ENCODE results near the gene IL6ST.
"Not testable (repeated sequence)": the region's sequence is repeated elsewhere in the genome, so short reads cannot be mapped to it uniquely, and the experiment has no call there.

Gene IL6ST

DNA sequence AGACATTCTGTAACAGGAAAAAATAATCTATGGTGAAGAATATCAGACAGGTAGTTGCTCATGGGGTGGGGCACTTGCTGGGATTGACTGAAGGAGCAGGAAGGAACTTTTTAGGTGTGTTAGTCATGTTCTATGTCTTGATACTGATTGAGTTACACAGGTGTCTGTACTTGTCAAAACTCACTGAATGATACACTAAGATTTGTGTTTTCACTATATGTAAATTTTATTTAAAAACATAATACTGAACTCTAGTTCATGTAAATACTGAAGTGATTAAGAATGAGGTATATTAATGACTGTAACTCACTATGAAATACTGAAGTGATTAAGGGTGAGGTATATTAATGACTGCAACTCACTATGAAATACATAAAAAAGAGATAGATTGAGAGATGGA is 28.5 kb downstream of the IL6ST start:
- DNase-seq (ENCODE audit: low read depth in 2 of 2): no peak

DNA sequence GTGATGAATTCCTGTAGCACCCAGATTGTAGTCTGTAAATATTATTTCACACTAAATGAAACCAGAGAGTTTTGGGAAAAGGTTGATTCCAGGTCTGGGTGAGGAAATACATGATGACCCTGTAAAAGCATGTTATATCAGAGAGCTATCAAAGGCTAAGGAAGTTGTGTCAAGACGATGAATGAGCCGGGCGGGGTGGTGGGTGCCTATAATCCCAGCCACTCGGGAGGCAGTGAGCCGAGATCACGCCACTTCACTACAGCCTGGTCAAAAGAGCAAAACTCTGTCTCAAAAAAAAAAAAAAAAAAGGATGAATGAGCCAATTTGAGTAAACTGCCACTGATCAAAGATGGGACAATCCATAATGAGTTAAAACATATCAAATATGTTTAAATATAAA is 29.2 kb downstream of the IL6ST start:
- DNase-seq (ENCODE audit: low read depth in 2 of 2): no peak

GRCh38 chr5:55960779-55961178 is 34.0 kb downstream of the IL6ST start:
- DNase-seq (ENCODE audit: low read depth in 2 of 2): no peak

DNA sequence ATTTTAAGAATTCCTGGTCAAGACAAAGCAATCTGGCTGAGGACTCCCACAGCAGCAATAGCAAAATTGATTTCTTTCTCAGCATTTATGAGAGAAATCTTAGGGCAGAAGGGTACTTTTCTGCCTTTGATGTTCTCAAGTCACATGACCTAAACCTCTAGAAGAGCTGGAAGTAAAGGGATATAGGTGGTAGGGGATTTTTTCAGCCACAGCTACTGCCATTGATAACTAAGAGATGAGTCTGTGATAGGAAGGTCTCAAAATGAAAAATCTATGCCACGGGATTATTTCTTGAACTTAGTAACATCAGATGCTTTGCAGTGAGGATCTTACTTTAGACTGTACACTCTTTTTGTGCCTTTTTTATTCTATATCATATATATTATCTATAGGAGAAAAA is 35.6 kb downstream of the IL6ST start:
- no peak for DNase-seq (ENCODE audit: low read depth in 2 of 2)

- DNase-seq (ENCODE audit: low read depth in 2 of 2): not testable (repeated sequence)
Measured at GRCh38 chr5:55941154-55941553, 53.6 kb downstream of the IL6ST start.

- not testable (repeated sequence) for DNase-seq (ENCODE audit: low read depth in 2 of 2)
Measured at GRCh38 chr5:55937598-55937997, 57.2 kb downstream of the IL6ST start.

GRCh38 chr5:55936100-55936693 is 58.6 kb downstream of the IL6ST start:
- peak; percentile 44 to 71 for DNase-seq (ENCODE audit: low read depth in 2 of 2)

- DNase-seq (ENCODE audit: low read depth in 2 of 2): no peak
Measured at GRCh38 chr5:55935371-55935770, 59.4 kb downstream of the IL6ST start.

GRCh38 chr5:55934720-55935119 is 60.0 kb downstream of the IL6ST start:
- no peak for DNase-seq (ENCODE audit: low read depth in 2 of 2)

- no peak for DNase-seq (ENCODE audit: low read depth in 2 of 2)
Measured at GRCh38 chr5:55934115-55934613, 60.6 kb downstream of the IL6ST start.

- DNase-seq (ENCODE audit: low read depth in 2 of 2): no peak
Measured at GRCh38 chr5:55933377-55934114, 61.2 kb downstream of the IL6ST start.

DNA sequence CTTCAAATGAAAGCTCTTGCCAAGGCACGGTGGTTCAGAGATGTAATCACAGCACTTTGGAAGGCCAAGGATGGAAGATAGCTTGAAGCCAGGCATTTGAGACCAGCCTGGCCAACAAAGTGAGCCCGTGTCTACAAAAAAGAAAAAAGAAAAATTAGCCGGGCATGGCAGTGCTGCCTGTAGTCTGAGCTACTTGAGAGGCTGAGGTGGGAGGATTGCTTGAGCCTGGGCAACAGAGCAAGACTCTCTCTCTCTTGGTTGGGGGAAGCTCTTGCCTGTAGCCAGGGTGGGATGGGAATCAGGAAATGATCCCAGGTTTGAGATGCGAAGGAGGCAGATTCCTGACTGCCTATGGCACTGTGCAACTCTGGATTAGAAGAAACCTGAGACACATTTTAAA is 62.1 kb downstream of the IL6ST start:
- DNase-seq (ENCODE audit: low read depth in 2 of 2): no peak

- no peak for DNase-seq (ENCODE audit: low read depth in 2 of 2)
Measured at GRCh38 chr5:55929020-55929799, 65.6 kb downstream of the IL6ST start.

GRCh38 chr5:55927861-55928655 is 66.7 kb downstream of the IL6ST start:
- no peak for DNase-seq (ENCODE audit: low read depth in 2 of 2)

DNA sequence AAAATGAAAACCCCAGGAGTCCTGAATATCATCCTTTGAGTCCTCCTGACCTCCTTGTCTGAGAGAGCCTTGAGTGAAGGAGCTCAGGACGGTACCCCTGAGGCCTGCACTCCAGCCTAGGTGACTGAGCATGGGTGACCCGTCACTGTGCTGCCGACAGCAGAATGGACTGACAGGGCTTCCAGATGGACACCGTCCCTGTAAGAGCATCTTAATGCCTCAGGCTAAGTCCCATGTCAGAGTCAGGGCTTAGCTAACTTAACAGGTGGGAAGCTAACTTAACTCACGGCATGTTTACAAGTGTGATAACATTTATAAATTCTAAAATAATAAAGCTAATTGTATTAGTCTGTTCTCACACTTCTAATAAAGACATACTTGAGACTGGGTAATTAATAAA is 68.3 kb downstream of the IL6ST start:
- DNase-seq (ENCODE audit: low read depth in 2 of 2): no peak

- no peak for DNase-seq (ENCODE audit: low read depth in 2 of 2)
Measured at GRCh38 chr5:55925712-55926111, 69.1 kb downstream of the IL6ST start.

DNA sequence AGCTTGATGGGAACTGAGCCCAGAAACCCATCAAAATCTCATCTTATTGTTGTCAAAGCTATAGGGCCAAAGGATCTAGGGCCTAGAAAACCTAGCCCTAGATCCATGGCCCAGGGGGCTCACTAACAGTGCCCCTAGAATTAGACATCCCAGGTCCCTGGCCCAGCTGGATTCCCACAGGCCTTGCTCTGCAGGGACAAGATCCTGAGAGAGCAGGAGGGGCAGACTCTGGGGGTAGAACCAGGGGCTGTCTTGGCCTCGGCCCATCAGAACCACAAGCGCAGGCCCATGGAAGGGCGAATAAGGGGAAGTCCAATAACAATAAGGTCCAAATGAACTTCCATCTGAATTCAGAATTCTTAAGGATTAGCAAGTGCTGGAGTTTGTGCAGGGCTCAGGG is 69.6 kb downstream of the IL6ST start:
- no peak for DNase-seq (ENCODE audit: low read depth in 2 of 2)

DNA sequence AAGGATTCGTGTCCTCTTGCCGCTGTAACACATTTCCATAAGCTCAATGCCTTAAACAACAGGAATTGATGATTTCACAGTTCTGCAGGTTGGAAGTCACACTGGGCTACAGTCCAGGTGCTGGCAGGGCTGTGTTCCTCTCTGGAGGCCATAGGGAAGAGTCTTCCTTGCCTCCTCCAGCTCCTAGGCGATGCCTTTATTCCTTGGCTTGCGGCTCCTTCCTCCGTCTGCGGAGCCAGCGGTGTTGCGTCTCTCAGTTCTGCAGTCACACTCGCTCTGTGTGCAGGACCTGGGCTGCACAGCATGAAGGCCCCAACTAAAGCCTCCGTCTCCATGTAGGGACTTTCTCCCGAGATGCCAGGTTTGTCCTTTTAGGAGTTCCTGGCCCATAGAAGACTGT is 70.0 kb downstream of the IL6ST start:
- no peak for DNase-seq (ENCODE audit: low read depth in 2 of 2)

- no peak for DNase-seq (ENCODE audit: low read depth in 2 of 2)
Measured at GRCh38 chr5:55923865-55924500, 70.8 kb downstream of the IL6ST start.

DNA sequence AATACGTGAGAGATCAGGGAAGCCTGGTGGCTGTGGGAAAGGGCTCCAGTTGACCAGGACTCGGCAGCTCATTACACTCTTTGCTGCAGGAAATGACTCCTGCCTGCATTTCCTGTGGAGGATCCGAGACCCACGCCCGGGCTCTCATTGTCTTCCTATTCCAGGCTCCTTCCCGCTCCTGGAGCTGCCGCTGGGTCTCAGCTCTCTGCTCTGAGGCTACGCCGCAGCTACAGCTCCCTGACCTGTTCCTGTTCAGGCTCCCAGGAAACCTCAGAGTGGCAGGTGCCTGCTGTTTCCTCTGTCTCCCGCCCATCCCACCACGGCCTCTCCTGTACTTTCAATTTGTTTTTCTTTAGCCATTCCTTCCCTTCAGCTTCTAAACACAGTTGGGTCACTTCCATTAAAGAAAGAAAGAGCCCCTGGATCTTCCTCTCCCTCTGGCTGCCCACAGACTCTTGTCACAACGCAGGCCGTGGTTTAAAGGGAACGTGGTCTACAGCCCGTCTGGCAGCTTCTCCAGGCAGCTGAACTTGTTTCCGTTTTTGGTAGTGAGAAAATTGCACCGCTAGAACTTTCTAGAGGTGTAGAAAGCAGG is 71.5 kb downstream of the IL6ST start:
- no peak for DNase-seq (ENCODE audit: low read depth in 2 of 2)

DNA sequence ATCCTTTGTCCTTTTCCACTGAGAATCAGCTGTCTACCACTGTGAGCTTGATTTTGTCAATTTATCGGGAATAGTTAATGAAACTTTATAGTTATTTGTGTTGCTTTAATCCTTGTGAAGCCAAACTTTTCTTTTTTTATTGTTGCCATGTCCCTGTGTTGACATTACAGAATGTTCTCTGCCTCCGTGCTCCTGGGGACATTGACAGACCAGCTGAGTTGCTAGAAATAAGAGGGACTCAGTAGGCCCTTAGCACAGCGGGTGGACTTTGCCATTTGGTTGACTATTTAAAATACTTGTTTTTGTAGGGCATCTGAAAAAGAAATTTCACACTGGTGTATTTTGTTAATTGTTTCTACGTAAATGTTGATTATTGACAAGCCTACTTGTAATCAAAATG is 73.1 kb downstream of the IL6ST start:
- DNase-seq (ENCODE audit: low read depth in 2 of 2): no peak
